Kasumi-1 (cell line): ENCODE measurements around the gene DSC2.
"Not testable (repeated sequence)": the region's sequence is repeated elsewhere in the genome, so short reads cannot be mapped to it uniquely, and the experiment has no call there.

ENCODE experiments used
- DNase-seq, 2 experiments: peaks; one replicate each; lab custom pipeline; 2025; lab: John Stamatoyannopoulos, UW

DSC2 gene

GRCh38 chr18:31102025-31102684, at the start of gene DSC2:
Gene DSC2, minus strand, starts transcription at chr18:31102421. Its CDS starts 450 bp downstream, at chr18:31101971.
- DNase-seq: peak in 1 of 2 experiments; percentile 16

- no peak for DNase-seq
Measured at GRCh38 chr18:31149351-31149750, 47.1 kb upstream of the DSC2 start.

DNA sequence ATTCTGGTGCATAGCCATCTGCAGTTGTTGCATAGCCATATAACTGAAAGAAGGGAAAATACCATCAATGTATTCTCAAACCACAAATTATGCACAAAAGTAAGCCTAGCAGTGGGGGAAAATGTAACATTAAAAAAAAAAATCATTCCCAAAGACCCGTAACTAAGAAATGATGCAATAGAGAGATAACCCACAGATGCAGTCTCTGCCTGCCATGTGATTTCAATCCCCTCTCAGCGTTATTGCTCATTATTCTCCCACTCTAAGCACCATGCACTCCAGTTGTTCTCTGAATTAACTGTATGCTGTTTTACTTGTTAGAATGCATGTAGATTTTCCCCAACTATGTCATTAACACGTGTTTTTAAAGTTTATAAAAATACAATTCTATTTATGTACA, 46.4 kb upstream of the DSC2 start:
- no peak for DNase-seq

DNA sequence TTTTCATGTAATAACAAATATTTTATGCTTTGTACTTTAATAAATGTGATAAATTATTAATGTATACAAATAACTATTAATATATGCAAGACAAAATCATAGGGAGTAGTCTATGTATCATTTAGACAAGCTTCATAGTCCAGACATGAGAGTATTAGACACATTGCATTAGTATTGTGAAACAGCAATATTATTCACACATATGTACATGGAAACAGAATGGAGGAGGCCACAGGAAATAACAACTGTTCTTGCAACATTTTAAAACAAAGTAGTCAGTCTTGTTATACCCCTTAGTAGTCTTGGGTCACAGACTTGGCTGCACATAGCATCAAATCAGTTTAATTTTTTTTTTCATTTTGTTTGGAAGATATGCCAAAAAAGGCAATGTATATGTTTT, 44.6 kb upstream of the DSC2 start:
- no peak for DNase-seq

GRCh38 chr18:31143025-31143424, 40.8 kb upstream of the DSC2 start:
- no peak for DNase-seq

- no peak for DNase-seq
Measured at GRCh38 chr18:31138709-31139108, 36.5 kb upstream of the DSC2 start.

DNA sequence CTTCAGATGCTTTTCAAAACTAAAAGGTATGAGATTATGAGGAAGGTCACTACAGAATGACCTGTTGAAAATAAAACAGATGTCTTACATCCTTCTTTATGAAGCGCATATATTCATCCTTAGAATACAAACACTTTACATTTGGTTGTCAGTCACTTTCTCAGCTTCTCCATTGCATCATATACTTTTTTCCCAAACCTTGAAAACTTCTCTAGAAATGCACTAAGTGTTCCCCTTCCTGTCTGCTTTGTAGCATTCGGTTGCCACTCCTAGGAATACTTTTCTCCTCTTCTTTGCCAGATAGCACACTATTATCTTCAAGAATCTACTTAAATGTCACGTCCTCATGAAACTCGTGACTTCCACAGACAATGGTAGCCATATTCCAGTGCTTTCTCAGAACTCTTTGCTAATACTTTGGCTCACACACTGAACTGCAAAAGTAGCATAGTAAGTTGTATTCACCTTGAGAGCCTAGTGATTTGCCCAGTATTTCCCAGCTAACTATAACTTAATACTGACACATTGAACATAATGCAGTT, 32.8 kb upstream of the DSC2 start:
- no peak for DNase-seq

GRCh38 chr18:31129398-31130115, 27.3 kb upstream of the DSC2 start:
- DNase-seq: no peak

- no peak for DNase-seq
Measured at GRCh38 chr18:31125878-31126277, 23.7 kb upstream of the DSC2 start.

DNA sequence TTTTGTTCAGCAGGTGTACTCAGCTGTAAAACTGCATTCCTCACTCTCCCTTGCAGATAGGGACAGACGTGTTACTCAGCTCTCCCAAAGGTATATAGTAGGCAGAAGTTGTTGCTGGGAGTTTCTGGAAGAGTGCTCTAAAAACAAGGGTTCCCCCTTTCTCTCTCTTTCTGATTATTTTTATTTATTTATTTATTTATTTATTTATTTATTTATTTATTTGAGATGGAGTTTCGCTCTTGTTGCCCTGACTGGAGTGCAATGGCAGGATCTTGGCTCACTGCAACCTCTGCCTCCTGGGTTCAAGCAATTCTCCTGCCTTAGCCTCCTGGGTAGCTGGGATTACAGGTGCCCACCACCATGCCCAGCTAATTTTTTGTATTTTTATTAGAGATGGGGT, 20.9 kb upstream of the DSC2 start:
- DNase-seq: not testable (repeated sequence)

DNA sequence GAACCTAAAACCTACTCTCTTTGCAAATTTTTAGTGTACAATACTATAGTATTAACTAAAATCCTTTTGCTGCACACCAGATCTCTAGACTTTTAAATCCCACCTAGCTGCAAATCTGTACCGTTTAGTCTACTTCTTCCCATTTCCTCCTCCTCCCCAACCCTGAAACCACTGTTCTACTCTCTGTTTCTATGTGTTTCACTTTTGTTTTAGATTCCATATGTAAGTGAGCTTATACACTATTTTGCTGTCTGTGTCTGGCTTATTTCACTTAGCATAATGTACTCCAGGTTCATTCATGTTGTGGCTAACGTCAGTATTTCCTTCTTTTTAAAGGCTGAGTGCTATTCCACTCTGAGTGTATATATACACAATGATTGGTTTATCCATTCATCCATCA, 18.4 kb upstream of the DSC2 start:
- no peak for DNase-seq

DNA sequence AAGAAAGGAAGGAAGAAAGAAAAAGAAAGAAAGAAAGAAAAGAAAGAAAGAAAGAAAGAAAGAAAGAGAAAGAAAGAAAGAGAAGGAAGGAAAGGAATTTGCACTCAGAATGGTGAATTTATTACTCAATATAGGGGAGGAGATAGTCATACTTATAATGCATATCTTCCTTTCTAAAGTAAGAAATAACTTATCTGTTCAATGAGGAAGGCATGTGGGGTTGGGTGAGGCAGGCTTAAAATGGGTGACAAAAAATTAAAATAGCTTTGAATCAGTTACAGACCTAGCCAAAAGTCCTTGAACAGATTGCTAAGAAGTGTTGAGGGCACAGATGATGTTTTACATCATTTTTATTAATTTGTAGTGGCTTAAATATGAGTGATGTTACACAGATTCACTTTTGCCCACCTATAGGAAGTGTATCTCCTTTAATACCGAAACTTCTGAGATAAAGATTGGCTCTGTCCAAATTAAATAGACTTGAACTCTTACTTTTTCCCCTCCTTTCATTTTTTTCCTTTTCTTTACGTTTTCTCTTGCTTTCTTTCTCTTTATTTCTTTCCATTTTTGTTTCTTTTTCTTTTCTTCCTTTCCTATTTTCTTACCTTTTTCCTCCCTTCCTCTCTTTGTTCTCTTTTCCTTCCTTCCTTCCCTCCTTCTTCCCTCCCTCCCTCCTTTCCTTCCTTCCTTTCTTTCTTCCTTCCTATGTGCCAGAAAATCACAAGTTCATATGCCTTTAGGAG, 14.8 kb upstream of the DSC2 start:
- no peak for DNase-seq

DNA sequence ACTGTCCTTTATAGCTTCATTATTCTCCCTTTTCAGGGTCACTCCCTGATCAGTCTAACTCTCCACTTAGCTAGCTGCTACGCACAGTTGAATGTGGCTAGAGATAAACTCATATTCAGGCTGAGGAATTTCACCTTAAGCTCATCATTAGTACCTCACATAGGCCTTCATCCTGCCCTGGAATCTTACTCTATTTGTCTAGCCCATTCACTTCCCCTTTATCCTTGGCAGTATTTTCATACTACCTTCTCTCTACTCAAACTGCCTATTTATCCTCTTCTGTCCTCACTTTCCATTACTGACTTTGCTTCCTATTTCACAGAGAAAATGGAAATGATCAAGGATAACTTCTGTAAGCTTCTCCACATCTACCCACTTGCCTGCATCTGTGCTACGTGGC, 10.6 kb upstream of the DSC2 start:
- no peak for DNase-seq

GRCh38 chr18:31105733-31106132, 3.5 kb upstream of the DSC2 start:
- DNase-seq: no peak

DNA sequence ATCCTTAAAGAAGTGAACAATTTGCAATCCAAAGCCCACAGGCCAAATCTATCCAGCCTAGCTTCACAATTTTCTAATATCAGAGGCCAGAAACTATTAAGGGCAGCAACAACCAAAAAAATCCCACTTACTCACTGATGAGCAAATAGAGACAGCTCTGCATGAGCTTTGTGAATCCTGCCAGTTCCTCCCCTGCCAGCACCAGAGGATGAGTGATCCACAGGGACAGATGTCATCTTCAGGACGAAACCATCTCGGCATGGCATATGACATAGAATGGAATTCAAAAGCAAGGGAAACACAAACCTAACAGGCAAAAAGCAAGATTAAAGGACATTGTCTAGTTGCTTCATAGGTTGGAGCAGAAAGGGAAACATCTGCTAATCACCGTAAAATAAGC, 2.2 kb upstream of the DSC2 start:
- DNase-seq: no peak

DNA sequence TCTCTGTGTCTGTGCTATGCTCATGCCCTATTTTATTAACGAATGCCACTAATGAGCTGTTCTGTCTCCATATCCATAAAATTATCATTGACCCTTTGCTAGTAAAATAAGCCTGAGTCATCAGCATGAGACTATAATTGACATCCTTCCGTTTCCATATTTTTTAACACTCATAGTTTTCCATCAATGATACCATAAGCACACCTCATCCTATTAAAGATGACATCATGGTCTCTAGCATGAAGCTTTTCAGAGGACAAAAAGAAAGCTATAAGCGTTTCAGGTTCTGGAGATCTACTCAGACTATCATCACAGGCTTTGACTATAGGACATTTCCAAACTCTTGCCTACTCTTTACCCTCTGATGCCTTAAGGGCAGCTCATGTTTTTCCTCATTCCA, 1.2 kb upstream of the DSC2 start:
- no peak for DNase-seq

DNA sequence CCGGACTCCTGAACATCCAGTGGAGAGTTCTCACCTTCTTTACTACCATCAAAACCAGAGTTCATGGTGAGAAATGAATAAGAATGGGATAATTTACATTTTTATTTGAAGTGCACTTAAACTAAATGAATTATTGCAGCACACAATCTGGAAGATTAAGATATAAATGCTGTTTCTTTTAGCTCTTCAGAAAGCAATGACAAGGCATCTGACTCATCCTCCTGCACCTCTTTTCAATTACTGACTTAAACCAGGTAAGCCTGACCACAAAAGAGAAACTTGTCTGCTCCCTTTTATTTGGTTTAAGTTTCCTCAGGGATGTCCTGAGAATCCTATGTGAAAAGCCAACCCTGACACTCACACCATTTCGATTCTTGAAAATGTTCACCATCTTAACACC, 720 bp upstream of the DSC2 start:
- no peak for DNase-seq

DNA sequence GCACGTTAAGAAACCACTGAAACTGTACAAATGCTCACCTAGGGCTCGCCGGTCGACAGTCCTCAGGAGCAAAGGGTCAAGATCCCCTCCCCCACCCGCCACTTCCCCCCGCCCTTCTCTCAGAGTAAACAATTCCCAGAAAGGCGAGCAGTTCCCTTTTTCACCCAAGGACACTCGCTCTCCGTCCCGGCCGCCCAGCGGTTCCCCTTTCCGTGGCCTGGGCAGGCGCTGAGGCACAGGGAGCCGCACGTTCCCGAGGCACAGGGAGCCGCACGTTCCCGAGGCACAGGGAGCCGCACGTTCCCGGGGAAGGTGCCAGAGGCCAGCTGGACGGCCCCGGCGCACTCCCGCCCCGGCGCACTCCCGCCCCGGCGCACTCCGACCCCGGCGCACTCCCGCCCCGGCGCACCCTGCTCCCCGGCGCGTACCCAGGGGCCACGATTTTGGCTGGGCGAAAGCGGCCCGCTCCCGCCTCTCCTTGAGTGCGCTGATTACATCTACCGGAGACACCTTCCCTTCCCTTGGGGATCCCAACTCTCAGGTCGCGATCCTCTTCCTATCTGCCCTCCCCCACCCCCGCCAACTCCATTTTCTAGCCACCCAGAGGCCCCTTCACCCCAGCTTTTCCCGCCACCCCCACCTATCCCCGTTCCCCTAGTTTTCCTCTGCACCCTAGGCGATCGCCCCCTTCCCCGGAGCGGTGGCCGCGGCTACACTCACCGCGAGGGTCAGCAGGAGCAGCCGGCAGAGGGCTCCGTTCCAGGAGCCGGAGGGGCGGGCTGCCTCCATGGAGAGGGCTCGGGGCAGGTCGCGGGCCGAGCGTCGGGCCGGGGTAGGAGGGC, 817 bp downstream of the DSC2 start:
- DNase-seq: peak; percentile 51 to 70

- DNase-seq: peak in 1 of 2 experiments; percentile 70
Measured at GRCh38 chr18:31100436-31101182, 1.6 kb downstream of the DSC2 start.

- DNase-seq: no peak
Measured at GRCh38 chr18:31099450-31100230, 2.6 kb downstream of the DSC2 start.
